Islet precursor cell (in vitro differentiated cells): ENCODE measurements around the gene NT5C2.
A peak's percentile ranks its signal among the peaks of the same experiment; 100 is the strongest.
"Not testable (repeated sequence)": the region's sequence is repeated elsewhere in the genome, so short reads cannot be mapped to it uniquely, and the experiment has no call there.

Experiments used
- DNase-seq: peaks from one replicate; pipeline ENCODE4 v3.0.0-alpha.2; 2018

NT5C2 gene

DNA sequence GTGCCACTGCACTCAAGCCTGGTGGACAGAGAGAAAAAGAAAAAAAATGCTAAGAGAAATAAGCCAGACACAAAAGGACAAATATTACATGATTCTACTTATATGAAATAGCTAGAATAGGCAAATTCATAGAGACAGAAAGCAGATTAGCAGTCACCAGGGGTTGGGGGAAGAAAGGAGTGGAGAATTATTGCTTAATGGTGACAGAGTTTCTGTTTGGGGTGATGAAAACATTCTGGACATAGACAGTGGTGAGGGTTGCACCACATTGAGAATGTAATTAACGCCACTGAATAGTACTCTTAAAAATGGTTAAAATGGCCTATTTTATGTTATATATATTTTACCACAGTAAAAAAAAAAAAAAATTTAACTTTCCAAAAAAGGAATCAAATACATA is 6.4 kb upstream of the NT5C2 start:
- no peak for DNase-seq

DNA sequence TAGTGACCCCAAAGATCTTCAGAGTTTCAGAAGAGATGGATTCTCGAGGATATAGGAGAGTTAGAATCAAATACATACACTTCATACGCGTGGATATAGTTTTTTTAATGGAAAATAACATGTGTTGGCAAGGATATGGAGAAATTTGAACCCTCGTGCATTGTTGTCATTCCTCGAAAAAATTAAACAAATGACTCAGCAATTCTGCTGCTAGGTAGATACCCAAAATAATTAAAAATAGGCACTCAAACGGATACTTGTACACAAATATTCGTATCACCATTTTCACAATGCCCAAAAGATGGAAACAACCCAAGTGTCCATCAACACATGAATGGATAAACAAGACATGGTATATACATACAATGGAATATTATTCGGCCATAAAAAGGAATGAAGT is 5.6 kb upstream of the NT5C2 start:
- DNase-seq, result no peak

DNA sequence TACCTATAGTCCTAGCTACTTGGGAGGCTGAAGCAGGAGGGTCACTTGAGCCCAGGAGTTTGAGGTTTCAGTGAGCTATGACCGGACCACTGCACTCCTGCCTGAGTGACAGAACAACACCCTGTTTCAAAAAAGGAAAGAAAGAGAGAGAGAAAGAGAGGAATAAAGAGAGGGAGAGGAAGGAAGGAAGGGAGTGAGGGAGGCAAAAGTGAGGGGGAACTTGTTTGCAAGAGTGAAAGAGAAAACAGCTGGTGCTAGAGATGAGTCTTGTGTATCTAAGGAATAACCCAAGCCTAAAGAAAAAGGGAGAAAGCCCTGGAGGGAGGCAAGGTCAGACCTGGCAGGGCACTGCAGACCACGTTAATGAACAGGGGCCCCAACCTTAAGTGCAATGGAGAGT is 4.8 kb upstream of the NT5C2 start:
- DNase-seq, result no peak

DNA sequence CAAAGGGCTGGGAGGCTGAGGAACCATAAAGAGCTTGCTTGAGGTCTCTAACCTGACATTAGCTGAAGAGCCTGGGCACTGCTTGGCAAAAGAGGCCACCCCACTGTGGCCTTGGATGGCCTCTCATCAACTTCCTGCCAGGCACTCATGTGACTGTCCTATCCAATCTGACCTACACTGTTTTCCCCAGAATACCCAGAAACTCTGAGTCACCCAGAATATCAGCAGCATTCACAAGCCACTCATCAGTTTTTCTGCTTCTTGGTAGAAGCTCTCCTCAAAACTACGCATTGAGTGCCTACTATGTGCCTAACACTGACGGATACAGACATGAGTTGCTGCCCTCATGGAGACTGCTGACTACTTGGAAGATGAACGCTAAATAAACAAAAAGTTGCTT is 4.1 kb upstream of the NT5C2 start:
- peak; percentile 57 for DNase-seq

DNA sequence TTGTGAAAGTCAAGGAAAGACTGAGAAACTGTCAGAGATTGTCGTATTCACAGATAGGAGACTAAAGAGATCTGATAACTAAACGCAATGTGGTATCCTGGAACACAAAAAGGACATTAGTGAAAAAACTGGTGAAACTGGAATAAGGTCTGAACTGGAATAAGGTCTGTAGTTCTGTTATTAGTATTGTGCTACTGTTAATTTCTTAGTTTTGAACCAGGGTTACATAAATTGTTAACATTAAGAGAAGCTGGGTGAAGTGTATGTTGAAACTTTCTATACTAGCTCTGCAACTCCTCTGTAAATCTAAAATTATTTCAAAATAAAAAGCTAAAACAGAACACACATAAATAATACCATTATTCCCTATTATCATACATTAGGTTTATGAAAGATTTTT is 3.4 kb upstream of the NT5C2 start:
- DNase-seq, result no peak

DNA sequence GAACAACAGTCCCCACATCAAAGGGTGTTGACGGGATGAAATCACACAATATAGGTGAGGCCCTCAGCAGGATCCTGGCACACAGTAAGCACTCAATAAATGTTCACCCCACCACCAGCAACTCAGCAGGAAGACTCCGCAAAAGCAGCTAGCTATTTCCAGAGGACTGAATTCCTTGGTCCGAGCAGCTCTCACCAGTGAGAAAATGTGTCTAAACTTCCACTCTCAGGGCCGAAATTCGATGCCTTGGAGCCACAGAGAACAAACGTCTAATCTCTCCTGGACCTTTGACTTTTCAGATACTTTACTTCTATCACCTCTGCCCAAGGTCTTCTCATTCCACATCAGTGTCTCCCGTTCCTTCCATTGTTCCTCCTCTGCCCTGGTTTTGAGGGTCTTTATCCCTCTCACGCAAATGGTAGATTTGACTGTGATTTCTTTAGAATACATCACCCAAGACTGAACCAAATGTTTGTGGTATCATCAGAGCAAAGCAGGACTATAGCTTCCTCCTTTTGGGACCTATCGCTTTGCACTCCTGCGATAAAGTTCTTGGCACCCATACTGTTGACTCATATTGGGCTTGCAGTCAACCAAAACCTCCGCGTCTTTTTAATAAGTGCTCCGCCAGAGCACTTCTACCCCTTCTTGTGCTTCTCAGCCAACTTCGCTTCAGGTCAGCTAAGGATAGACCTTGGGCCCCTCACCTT is 903 bp upstream of the NT5C2 start:
- no peak for DNase-seq

DNA sequence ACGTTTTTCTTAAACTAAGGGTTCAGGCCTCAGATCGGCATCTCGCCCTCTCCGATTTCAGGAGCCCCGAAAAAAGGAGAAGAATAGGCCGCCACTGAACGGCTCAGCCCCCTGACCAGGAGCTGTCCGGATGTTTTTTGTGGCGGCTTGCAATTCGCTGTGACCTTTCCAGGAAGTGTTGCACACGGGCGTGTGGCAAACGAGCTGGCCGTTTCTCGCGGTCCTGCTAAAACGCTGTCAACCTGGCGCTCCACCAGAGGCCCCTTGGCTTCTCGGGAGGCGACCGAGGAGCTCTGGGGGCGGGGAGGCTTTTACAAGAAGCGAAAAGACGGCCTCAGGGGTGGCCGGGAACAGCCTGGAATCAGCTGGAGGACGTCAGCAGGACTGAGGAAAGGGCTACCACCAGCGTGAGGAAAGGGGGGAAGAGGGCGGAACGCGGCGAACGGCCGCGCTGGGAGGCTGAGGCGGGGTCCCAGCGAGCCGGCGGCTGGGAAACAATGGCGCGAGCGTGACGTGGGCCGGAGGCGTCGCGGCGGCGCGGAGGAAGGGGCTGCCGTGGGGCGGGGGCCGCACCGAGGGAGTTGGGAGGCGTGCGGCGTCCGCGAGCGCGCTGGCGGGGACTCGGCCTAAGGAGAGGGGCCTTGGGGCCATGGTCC is 493 bp downstream of the NT5C2 start:
- peak; percentile 92 for DNase-seq

DNA sequence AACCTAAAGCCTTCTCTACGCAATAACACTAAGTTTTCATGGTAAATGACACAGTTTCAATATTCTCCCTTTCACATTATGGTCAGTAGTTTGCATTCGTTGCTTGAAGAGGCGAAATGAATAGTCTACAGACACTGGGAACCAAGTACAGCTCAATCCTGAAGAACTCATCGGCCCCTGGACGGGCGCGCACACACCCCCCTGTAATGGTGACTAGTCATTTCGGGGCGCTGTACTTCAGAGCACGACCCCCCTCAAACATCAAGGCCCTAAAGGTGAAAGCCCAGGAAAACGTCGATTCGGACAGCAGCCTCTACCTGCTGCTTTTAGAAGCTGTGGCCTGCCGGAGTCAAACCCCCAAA is 1.0 kb downstream of the NT5C2 start:
- DNase-seq, result no peak

DNA sequence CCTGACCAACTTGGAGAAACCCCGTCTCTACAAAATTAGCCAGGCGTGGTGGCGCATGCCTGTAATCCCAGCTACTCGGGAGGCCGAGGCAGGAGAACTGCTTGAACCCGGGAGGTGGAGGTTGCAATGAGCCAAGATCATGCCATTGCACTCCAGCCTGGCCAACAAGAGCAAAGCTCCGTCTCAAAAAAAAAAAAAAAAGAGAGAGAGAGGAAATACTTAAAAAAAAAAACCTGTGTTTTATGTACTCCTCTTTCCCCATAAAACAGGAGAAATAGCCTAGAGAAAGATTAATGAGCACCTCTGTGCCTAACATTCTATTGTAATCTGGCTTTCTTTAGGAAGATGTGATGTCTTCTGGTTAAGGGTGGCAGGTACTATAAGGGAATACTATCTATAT is 1.9 kb downstream of the NT5C2 start:
- DNase-seq, result not testable (repeated sequence)

DNA sequence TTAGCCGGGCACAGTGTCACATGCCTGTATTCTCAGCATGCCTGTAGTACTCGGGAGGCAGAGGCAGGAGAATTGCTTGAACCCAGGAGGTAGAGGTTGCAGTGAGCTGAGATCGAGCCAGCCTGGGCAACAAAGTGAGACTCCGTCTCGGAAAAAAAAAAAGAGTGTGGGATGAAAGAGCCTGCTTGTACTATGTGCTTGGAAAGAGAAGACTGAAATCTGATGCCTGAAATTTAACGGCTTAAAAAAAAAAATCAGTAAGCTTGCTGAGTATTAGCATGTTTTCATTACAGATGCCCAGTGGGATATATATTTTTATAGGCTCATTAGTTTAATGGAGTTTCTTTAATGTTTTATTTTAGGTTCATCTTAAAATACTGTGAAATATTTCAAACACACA is 4.2 kb downstream of the NT5C2 start:
- no peak for DNase-seq

DNA sequence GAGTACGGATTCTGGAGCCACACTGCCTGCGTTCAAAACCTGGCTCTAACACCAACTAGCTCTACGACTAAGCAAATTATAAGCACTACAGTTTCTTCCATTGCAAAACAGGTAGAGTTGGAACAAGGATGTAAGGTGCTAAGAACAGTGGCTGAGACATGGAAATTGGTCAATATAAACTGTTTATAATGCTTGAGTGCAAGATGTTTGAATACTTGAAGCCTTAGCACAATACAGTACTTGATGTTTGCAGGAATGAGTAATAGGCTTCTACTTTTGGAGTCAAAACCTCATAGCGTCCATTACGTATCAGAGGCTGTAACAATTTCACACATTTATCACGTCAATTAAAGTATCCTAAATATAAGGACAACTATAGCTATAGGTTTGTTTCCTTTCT is 6.9 kb downstream of the NT5C2 start:
- DNase-seq, result no peak

DNA sequence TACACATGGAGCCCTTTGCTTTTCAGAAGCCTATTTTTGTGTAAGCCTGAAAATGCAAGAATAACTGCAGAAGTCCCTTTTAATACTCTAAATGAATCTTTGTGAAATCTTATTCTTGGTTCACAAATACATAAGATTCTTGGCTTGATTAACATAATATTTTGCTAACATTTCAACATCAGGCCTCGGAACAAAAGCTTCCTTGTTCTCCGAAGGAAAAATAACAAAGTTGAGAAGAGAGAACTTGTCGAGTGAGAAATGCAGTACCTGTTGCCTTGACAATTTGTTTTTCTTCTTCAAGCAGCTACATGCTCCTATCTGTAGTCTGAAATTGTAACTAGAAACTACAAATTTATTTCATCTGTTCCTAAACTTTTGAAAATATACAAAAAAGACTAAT is 8.5 kb downstream of the NT5C2 start:
- no peak for DNase-seq

DNA sequence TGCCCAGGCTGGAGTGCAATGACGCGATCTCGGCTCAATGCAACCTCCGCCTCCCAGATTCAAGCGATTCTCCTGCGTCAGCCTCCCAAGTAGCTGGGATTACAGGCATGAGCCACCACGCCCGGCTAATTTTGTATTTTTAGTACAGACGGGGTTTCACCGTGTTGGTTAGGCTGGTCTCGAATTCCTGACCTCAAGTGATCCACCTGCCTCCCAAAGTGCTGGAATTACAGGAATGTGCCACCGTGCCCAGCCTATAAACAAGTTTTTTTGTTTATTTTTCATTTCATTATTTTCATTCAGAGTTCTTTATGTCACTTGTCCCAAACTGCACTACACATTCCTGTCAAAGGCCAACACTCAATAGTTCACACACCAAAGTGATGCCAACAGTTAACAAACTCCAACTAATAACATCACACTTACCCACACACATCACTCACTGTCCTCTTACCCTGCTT is 9.1 kb downstream of the NT5C2 start:
- DNase-seq, result not testable (repeated sequence)

DNA sequence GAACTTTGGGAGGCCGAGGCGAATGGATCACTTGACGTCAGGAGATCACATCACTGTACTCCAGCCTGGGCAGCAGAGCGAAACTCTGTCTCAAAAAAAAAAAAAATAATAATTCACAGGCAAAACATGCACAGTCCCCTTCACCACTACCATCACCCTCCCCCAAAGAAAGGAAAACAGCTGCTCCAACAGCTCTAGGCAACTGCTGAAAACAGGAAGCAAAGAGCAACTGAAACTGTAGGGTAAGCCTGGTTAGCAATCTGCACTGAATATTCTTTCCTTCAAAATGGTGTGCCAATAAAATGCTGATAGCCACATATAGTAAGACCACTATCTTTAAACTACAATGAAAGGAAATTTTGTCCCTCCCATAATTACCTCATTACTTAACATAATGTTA is 11.8 kb downstream of the NT5C2 start:
- no peak for DNase-seq

DNA sequence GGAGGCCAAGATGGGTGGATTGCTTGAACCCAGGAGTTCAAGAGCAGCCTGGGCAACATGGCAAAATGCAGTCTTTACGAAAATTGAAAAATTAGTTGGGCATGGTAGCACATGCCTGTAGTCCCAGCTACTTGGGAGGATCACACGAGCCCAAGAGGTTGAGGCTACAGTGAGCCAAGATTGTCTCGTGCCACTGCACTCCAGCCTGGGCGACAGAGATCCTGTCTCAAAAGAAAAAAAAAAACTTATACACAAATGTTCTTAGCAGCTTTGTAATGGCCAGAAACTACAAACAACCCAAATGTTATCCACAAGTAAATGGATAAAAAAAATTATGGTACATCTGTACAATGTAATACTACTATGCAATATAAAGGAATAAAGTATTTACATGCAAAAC is 12.6 kb downstream of the NT5C2 start:
- no peak for DNase-seq

DNA sequence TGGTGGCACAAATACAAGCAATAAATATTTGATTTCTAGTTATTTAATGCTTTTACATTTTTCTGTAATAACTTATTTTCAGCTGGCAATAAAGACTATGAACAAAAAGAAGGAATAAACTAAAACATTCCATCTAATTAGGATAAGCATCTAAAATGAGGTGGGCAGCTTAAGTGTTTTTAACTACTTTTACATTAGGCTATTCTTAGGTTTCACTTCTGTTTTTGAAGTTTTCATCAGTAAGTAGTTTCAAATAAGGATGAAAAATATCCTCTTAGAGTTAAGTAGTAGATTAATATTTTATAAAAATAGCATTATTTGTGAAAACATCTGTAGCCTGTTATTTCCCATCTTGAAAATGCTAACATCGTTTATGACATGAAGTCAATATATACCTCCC is 15.9 kb downstream of the NT5C2 start:
- DNase-seq, result no peak

DNA sequence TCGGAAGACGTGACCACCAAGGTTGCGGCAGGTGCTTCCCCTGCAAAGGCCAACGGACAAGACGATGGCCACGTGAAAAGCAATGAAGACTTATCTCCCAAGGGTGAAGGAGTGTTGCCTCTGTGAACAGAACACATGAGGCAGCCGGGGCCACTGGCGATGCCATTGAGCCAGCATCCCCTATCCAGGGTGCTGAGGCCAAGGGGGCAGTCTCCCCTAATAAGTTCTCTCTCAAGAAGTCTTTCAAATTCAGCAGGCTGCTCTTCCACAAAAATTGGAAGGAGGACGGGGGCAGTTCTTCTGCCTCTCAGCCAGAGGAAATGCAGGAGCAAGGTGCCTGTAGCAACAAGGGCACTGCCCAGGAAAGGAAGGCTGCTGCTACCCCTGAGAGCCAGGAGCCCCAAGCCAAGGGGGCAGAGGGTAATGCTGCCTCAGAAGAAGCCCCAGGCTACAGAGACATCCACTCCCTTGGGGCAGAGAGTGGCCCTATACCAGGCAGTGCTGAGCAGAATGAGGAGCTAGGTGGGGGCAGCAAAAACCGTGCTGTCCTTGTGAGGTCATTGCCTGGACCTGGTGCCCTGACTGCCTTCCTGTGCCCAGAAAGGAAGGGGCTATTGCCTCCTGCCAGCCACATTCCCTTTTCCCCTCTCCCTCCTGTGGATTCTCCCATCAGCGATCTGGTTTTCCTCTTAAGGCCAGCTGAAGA is 17.3 kb downstream of the NT5C2 start:
- no peak for DNase-seq

DNA sequence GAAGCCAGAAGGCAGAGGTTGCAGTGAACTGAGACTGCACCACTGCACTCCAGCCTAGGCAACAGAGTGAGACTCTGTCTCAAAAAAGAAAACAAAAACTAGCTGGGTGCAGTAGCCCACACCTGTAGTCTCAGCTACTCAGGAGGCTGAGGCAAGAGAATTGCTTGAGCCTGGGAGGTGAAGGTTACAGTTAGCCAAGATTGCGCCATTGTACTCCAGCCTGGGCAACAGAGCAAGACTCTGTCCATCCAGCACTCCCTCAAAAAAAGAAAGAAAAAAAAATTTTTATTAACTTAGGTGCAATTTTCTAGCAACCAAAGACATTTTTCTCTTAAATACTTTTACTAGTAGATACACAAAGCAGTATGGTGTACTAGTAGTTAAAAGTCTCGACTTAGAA is 18.7 kb downstream of the NT5C2 start:
- DNase-seq, result not testable (repeated sequence)

DNA sequence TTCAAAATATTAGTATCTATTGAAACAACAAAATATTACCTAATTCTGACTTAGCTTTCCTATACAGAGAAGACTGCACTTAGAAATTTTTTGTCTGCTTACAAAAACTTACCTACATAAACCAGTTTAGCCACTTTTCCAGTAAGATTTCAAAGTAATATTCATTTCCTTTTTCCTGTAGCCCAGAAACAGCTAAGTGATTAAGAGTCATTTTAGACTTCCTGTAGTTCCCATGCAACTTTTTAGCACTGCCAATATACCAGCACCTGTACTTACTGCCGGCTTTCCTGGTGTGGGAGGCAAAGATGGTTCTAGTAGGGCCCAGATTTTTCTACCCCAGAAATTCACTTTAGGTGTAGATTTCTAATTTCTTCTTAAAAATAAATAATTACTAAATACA is 21.8 kb downstream of the NT5C2 start:
- DNase-seq, result no peak

DNA sequence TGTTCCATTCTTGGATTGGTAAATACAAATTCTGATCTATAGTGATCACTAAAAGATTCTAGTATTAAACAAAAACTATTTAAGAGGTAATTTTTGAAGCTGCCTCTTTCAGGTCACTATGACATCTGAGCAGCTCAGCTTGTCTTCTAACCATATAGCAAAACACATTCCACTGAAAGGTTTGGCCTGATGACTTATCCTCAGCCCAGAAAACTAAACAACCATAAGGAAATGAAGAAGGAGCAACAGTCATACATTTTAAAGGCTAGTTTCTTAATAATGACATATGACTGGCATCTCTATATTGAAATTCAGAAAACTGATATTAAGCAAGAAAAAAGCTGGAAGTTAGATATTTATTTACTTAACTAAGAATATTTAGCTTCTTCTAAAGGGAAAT is 24.6 kb downstream of the NT5C2 start:
- no peak for DNase-seq

DNA sequence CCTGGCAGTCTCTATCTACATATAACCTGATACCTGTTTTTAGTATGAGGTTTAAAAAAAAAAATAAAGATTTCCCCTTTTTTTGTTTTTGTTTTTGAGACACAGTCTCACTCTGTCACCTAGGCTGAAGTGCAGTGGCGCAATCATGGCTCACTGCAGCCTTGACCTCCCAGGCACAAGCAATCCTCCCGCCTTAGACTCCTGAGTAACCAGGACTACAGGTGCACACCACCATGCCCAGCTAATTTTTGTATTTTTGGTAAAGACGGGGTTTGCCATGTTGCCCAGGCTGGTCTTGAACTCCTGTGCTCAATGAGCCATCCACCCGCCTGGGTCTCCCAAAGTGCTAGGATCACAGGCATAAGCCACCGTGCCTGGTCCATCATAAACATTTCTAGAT is 25.5 kb downstream of the NT5C2 start:
- DNase-seq, result not testable (repeated sequence)

DNA sequence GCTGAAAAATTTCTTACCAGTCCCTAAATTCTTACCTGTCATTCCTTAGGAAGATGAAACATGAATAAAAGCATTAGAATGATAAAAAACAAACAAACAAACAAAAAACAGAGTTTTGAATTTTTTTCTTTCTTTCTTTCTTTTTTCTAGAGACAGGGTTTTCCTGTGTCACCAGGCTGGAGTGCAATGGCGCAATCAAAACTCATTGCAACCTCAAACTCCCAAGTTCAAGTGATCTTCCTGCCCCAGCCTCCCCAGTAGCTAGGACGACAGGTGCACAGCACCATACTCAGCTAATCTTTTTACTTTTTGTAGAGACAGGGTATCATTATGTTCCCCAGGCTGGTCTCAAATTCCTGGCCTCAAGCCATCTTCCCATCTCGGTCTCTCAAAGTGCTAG is 26.5 kb downstream of the NT5C2 start:
- no peak for DNase-seq

DNA sequence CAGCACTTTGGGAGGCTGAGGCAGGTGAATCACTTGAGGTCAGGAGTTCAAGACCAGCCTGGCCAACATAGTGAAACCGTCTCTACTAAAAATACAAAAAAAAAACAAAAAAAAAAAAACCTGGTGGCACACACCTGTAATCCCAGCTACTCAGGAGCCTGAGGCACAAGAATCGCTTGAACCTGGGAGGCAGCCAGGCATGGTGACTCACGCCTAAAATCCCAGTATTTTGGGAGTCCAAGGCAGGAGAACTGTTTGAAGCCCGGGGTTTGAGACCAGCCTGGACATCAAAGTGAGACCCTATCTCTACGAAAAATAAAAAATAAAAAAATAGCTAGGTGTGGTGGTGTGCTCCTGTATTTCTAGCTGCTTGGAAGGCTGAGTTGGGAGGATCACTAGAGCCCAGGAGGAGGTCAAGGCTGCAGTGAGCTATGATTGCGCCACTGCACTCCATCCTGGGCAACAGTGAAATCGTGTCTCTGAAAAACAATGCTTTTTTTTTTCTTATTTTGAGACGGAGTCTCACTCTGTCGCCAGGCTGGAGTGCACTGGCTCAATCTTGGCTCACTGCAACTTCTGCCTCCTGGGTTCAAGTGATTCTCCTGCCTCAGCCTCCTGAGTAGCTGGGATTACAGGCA is 29.2 kb downstream of the NT5C2 start:
- DNase-seq, result not testable (repeated sequence)

DNA sequence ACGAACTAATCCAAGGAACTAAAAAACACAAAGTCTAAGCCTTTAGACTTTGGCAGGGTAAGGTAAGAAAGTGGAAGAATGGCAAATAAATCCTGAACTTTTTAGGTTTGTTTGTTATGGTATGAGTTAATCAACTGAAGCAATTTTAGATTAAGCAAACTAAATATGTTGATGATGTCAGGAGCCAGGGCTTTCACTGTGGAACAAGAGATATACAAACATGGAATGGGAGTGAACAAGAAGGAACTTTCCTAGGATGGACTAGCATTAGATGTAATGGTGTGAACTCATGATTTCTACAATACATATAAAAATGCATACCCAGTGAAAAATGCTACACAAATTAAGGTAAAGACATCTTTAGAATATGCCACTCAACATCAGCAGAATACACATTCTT is 35.8 kb downstream of the NT5C2 start:
- no peak for DNase-seq
